Gastroesophageal sphincter (tissue), 3 donors: ENCODE measurements around the gene MBOAT1.

ENCODE experiments used
- POLR2A ChIP-seq, 2 donors: fragments of 450-650 bp; IDR thresholded peaks; one replicate each; pipeline ENCODE4 v1.6.1; 2017; ENCODE audit warnings: antibody characterized with exemption in 2 of 2, mild to moderate bottlenecking in 2 of 2, moderate library complexity in 1 of 2
- TF ChIP-seq, protein P1 (sequence below), 4 experiments: fragments of 200-600 bp in 2 of 4; fragments of 450-650 bp in 2 of 4; sonication (generic) in 1 of 4; IDR thresholded peaks; one replicate each; pipeline ENCODE4 v1.5.1; 2017 to 2019; ENCODE audit warnings: antibody characterized with exemption in 4 of 4, mild to moderate bottlenecking in 2 of 4, moderate library complexity in 2 of 4

DNA sequence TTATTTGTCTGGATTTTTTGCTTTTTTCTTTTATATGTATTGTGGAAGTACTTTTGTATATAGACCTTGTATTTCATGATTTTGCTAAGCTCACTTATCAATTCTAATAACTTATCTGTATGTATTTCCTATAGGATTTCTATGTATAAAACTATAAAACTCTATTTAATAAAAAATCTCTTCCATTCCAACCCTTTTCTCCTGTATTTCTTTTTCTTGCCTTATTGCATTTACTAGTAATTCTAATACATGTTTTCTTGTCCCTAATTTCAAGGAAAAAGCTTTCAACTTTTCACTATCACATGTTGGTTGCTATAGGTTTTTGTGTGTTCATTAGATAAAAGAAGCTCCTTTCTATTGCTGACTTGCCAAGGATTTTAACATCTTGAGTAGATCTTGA lies 125.3 kb downstream of the MBOAT1 start:
- no peak for TF ChIP-seq POLR2A (IDR thresholded peaks at IDR 0.05)
- TF ChIP-seq, protein P1, sequence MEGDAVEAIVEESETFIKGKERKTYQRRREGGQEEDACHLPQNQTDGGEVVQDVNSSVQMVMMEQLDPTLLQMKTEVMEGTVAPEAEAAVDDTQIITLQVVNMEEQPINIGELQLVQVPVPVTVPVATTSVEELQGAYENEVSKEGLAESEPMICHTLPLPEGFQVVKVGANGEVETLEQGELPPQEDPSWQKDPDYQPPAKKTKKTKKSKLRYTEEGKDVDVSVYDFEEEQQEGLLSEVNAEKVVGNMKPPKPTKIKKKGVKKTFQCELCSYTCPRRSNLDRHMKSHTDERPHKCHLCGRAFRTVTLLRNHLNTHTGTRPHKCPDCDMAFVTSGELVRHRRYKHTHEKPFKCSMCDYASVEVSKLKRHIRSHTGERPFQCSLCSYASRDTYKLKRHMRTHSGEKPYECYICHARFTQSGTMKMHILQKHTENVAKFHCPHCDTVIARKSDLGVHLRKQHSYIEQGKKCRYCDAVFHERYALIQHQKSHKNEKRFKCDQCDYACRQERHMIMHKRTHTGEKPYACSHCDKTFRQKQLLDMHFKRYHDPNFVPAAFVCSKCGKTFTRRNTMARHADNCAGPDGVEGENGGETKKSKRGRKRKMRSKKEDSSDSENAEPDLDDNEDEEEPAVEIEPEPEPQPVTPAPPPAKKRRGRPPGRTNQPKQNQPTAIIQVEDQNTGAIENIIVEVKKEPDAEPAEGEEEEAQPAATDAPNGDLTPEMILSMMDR (IDR thresholded peaks at IDR 0.05): no peak
